Measurements from ENCODE around the gene ADGRD2.

Gene ADGRD2

GRCh38 chr9:124492818-124493217 is 42.6 kb downstream of the ADGRD2 start:
- no peaks in the 10 kb centered on the region for H3K4me1 ChIP-seq (ENCODE audit: low read length)
- no peak overlapping the region for H3K27ac ChIP-seq (ENCODE audit: low read length)
- H3K79me2 ChIP-seq (ENCODE audit: low read length), result no peaks in the 10 kb centered on the region
- no peaks in the 10 kb centered on the region for H3K36me3 ChIP-seq (replicated peaks; ENCODE audit: low read depth, low read length)
- no peak overlapping the region for H2AFZ ChIP-seq (ENCODE audit: low read depth, low read length)
- peaks cover 3% of the 10 kb centered on the region; the same call in 1 of the 2 replicates for H3K27me3 ChIP-seq (ENCODE audit: low read depth, low read length)
- H3K9me3 ChIP-seq (ENCODE audit: insufficient read depth, low read length), result no peaks in the 10 kb centered on the region
- no peak overlapping the region for H3K9ac ChIP-seq (ENCODE audit: low read length)
- no peaks in the 10 kb centered on the region for H4K20me1 ChIP-seq (ENCODE audit: insufficient read depth, low read length)
- H3K4me2 ChIP-seq (ENCODE audit: low read length), result no peak overlapping the region
- TF ChIP-seq CTCF (IDR thresholded peaks at IDR 0.05; ENCODE audit: low read depth, low read length) (no peak), EZH2phosphoT487 (IDR thresholded peaks at IDR 0.05; ENCODE audit: low read depth) (no peak)
- no peak overlapping the region for H3K4me3 ChIP-seq (ENCODE audit: low read length)

GRCh38 chr9:124493218-124493617 is 43.0 kb downstream of the ADGRD2 start:
- Histone ChIP-seq H3K36me3 (replicated peaks; ENCODE audit: low read depth, low read length) (no peaks in the 10 kb centered on the region), H3K4me3 (ENCODE audit: low read length) (no peak overlapping the region), H3K4me1 (ENCODE audit: low read length) (no peaks in the 10 kb centered on the region), H3K9me3 (ENCODE audit: insufficient read depth, low read length) (no peaks in the 10 kb centered on the region), H2AFZ (ENCODE audit: low read depth, low read length) (no peak overlapping the region), H4K20me1 (ENCODE audit: insufficient read depth, low read length) (no peaks in the 10 kb centered on the region), H3K27me3 (ENCODE audit: low read depth, low read length) (peaks cover 3% of the 10 kb centered on the region; the same call in 1 of the 2 replicates), H3K79me2 (ENCODE audit: low read length) (no peaks in the 10 kb centered on the region), H3K9ac (ENCODE audit: low read length) (no peak overlapping the region), H3K4me2 (ENCODE audit: low read length) (no peak overlapping the region), H3K27ac (ENCODE audit: low read length) (no peak overlapping the region)
- TF ChIP-seq EZH2phosphoT487 (IDR thresholded peaks at IDR 0.05; ENCODE audit: low read depth), result no peak

- no peaks in the 10 kb centered on the region for H3K36me3 ChIP-seq (replicated peaks; ENCODE audit: low read depth, low read length)
- no peaks in the 10 kb centered on the region for H4K20me1 ChIP-seq (ENCODE audit: insufficient read depth, low read length)
- no peak overlapping the region for H3K4me3 ChIP-seq (ENCODE audit: low read length)
- H3K4me2 ChIP-seq (ENCODE audit: low read length), result no peak overlapping the region
- no peaks in the 10 kb centered on the region for H3K9me3 ChIP-seq (ENCODE audit: insufficient read depth, low read length)
- no peak overlapping the region for H2AFZ ChIP-seq (ENCODE audit: low read depth, low read length)
- H3K79me2 ChIP-seq (ENCODE audit: low read length), result no peaks in the 10 kb centered on the region
- H3K9ac ChIP-seq (ENCODE audit: low read length), result no peak overlapping the region
- no peaks in the 10 kb centered on the region for H3K4me1 ChIP-seq (ENCODE audit: low read length)
- TF ChIP-seq CTCF (IDR thresholded peaks at IDR 0.05; ENCODE audit: low read depth, low read length) (no peak), EZH2phosphoT487 (IDR thresholded peaks at IDR 0.05; ENCODE audit: low read depth) (no peak)
- H3K27ac ChIP-seq (ENCODE audit: low read length), result no peak overlapping the region
- peaks cover 3% of the 10 kb centered on the region; the same call in 1 of the 2 replicates for H3K27me3 ChIP-seq (ENCODE audit: low read depth, low read length)
Observed at GRCh38 chr9:124493794-124494479, 43.7 kb downstream of the ADGRD2 start.

GRCh38 chr9:124495126-124496074 is 45.1 kb downstream of the ADGRD2 start:
- Histone ChIP-seq H3K79me2 (ENCODE audit: low read length) (no peaks in the 10 kb centered on the region), H3K27me3 (ENCODE audit: low read depth, low read length) (0 out of 2 replicates have a peak, but pooled peaks cover 3% of the 10 kb centered on the region), H4K20me1 (ENCODE audit: insufficient read depth, low read length) (no peaks in the 10 kb centered on the region), H3K4me2 (ENCODE audit: low read length) (no peak overlapping the region), H3K27ac (ENCODE audit: low read length) (no peak overlapping the region), H2AFZ (ENCODE audit: low read depth, low read length) (no peak overlapping the region), H3K4me3 (ENCODE audit: low read length) (no peak overlapping the region), H3K9ac (ENCODE audit: low read length) (no peak overlapping the region), H3K36me3 (replicated peaks; ENCODE audit: low read depth, low read length) (no peaks in the 10 kb centered on the region), H3K9me3 (ENCODE audit: insufficient read depth, low read length) (no peaks in the 10 kb centered on the region), H3K4me1 (ENCODE audit: low read length) (no peaks in the 10 kb centered on the region)
- TF ChIP-seq CTCF (IDR thresholded peaks at IDR 0.05; ENCODE audit: low read depth, low read length) (no peak), EZH2phosphoT487 (IDR thresholded peaks at IDR 0.05; ENCODE audit: low read depth) (no peak)

All from OCI-LY3 (cell line).